ENCODE measurements around the gene PGR. TPM values are rescaled to one million over a fixed set of nuclear protein-coding genes. Genes with fewer than 3 reads are reported as not detected.
"Not testable (repeated sequence)": the region's sequence is repeated elsewhere in the genome, so short reads cannot be mapped to it uniquely, and the experiment has no call there.

Gene PGR
- total RNA-seq, 1 experiment from 2014 or later: not detected

DNA sequence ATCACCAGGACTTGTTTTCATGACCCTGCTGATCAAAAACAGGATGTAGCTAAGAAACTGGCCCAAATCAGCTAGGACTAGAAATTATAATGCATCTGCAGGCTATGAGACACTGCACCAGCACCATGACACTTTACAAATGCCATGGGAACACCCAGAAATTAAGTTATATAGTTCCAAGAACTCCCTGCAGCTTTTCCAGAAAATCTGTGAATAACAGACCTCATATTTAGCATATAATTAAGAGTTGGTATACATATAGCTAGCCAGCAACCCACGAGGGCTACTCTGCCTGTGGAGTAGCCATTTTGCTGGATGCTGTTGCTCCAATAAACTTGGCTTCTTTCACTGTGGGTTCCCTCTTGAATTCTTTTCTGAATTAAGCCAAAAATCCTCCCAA lies 101.0 kb downstream of the PGR start:
- DNase-seq (ENCODE audit: low read depth): no peak
- in situ Hi-C loops (cut with HindIII; ENCODE audit: low pct_unique_long_range_greater_than_20kb, low sequenced_read_pairs): no loop called here

DNA sequence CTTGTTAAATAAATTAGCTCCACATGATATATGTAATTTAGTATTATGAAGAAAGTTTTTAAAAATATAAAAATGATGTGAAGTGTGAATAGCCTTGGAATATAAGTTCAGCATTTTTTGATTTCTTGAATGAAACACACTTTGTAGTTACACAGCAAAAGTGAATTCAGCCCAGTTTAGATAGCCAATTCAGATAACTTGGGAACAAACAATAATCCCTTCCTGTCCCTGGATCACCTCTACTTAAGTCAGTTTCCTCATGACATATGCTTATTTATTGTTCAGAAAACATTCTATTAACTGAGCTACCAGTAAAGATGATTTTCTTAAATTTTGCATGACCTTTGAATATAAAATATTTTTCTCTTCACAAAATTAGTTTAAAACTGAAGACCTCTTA lies 107.4 kb downstream of the PGR start:
- DNase-seq (ENCODE audit: low read depth): no peak
- in situ Hi-C loops (cut with HindIII; ENCODE audit: low pct_unique_long_range_greater_than_20kb, low sequenced_read_pairs): no loop called here

DNA sequence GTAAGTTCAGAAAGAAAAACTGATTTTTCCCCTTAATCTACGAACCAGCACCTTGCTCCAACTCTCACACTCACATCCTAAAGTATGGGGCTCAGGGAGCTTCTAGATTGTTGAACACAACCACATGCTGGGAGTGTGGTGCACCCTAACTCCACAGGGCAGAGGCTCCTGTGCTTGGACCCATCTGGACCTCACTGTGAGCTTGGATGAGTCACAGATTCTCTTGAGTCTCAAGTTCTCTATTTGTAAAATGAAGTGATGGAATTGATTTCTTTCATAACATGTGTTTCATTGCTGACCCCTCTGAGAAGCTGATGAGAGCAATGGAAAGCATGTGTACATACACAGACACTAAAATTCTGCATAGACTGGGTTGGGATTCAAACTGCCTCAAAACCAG lies 109.7 kb downstream of the PGR start:
- in situ Hi-C loops (cut with HindIII; ENCODE audit: low pct_unique_long_range_greater_than_20kb, low sequenced_read_pairs): no loop called here
- DNase-seq (ENCODE audit: low read depth): no peak

DNA sequence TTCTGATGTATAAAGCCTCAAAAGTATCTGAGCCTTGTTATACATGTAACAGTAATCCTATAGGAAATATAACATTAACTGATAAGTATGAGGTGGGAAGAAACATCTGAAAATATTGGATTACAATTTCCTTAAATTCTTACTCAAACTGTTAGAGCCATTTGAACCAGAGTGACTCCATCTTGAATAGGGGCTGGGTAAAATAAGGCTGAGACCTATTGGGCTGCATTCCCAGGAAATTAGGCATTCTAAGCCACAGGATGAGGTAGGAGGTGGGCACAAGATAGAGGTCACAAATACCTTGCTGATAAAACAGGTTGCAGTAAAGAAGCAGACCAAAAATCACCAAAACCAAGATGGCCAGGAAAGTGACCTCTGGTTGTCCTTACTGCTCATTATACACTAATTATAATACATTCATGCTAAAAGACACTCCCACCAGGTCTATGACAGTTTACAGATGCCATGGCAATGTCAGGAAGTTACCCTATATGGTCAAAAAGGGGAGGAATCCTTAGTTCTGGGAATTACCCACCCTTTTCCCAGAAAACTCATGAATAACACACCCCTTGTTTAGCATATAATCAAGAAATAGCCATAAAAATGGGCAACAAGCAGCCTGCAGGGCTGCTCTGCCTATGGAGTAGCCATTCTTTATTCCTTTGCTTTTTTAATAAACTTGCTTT lies 114.9 kb downstream of the PGR start:
- no peak for DNase-seq (ENCODE audit: low read depth)
- in situ Hi-C loops (cut with HindIII; ENCODE audit: low pct_unique_long_range_greater_than_20kb, low sequenced_read_pairs): no loop called here

DNA sequence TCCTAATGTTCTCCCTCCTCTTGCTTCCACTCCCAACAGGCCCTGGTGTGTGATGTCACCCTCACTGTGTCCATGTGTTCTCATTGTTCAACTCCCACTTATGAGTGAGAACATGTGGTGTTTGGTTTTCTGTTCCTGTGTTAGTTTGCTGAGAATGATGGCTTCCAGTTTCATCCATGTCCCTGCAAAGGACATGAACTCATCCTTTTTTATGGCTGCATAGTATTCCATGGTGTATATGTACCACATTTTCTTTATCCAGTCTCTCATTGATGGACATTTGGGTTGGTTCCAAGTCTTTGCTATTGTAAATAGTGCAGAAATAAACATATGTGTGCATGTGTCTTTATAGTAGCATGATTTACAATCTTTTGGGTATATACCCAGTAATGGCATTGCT lies 115.9 kb downstream of the PGR start:
- DNase-seq (ENCODE audit: low read depth); in situ Hi-C loops (cut with HindIII; ENCODE audit: low pct_unique_long_range_greater_than_20kb, low sequenced_read_pairs): not testable (repeated sequence)

DNA sequence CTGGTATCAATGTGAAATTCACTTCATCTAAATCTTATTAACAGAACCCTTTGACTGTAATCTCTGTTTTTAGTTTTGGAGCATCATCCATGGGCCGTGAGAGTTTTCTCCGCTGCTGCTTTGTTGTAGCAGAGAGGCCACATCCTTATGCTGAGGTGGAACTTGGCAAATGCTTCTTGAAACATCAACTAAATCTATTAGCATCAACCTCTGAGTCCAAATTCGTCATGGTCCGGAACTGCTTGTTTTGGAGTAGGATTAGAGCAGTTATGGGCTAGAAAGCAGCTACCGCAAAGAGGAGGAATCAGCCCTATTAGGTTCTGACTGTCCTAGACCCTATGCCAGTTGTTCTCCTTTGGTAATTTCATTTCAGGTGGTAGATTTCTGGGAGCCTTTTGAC lies 117.7 kb downstream of the PGR start:
- in situ Hi-C loops (cut with HindIII; ENCODE audit: low pct_unique_long_range_greater_than_20kb, low sequenced_read_pairs): no loop called here
- DNase-seq (ENCODE audit: low read depth): no peak

DNA sequence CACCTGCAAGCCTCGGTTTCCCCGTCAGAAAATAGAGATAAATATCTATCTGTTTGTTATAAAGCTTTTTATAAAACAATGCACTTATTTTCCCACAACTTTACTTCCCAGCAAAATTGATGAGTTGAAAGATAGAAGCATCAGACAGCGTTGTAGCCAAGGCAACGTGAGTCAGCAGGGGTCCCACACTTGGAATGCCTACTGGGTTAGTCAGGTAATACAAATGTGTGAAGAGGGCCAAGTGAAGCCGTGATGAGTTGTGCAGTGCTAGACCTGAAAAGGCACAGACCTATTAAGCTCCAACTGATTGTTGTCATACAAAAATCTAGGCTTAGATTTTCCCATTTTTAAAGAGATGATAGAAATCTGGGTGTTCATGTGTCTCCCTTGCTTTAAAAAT lies 118.7 kb downstream of the PGR start:
- no peak for DNase-seq (ENCODE audit: low read depth)
- in situ Hi-C loops (cut with HindIII; ENCODE audit: low pct_unique_long_range_greater_than_20kb, low sequenced_read_pairs): no loop called here

DNA sequence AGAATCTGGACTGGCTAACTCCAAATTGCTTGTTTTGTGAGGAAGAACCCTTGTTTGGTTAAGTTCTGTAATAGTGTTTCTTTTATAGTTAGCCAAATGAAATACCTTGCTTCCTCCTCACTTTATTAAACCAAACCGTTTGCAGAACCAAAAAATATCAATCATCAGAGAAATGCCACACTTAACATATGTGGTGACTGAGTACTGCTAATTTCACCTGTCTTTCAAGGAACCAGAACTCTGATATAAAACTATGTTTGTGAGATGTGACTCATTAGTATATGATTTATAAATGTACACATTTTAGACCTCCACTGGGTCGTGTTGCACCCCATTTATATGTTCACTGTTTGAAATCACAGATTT lies 119.9 kb downstream of the PGR start:
- no peak for DNase-seq (ENCODE audit: low read depth)
- in situ Hi-C loops (cut with HindIII; ENCODE audit: low pct_unique_long_range_greater_than_20kb, low sequenced_read_pairs): no loop called here

DNA sequence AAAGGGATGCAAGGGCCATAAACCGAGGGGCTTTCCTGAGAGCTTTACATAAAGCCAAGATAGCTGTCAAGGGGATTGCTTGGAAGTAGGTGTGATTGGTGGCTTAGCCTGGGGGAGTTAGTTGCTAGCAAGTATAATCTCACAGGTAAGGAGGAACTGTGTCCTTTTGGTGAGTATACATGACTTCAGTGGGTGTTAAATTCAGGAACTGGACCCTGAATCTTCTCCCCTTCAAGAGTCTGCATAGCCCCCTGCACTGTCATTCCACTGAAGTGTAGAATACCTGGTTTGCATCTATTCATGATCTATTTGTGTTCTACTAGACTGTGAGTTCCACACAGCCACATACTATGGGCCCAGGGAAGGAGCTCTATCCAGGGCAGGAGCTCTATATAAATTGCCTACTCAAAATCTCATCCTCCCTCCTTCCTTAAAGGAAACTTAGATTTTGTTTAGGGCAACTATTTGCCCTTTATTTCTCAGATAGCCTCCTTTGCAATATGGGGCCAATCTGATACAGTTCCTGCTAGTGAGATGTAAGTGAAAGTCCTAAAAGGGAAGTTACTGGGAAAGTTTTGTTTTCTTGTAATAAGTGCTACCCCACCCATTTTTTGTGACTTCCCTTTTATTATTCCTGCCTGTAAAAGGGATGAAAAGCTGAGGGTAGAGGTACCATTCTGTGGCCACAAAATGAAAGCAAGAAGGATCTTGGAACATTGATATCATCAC lies 120.5 kb downstream of the PGR start:
- no peak for DNase-seq (ENCODE audit: low read depth)
- in situ Hi-C loops (cut with HindIII; ENCODE audit: low pct_unique_long_range_greater_than_20kb, low sequenced_read_pairs): no loop called here

DNA sequence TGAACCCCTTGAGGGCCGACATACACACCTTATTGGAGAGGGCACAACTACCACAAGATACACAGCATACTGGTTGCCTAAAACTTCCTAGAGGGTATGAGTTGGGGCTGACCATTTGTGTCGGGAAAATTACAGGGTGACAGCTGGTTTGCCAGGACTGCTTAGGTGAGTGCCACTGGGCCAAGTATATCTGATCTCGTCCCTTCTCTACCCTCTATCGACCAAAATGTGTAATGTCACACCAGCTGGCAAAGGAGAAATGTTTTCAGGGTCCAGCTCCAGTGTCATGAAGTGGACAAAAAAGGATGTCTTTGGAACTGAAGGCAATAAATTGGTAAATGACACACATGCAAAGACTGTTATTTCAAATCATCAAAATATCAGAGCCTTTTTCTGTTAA lies 126.1 kb downstream of the PGR start:
- no peak for DNase-seq (ENCODE audit: low read depth)
- in situ Hi-C loops (cut with HindIII; ENCODE audit: low pct_unique_long_range_greater_than_20kb, low sequenced_read_pairs): no loop called here

DNA sequence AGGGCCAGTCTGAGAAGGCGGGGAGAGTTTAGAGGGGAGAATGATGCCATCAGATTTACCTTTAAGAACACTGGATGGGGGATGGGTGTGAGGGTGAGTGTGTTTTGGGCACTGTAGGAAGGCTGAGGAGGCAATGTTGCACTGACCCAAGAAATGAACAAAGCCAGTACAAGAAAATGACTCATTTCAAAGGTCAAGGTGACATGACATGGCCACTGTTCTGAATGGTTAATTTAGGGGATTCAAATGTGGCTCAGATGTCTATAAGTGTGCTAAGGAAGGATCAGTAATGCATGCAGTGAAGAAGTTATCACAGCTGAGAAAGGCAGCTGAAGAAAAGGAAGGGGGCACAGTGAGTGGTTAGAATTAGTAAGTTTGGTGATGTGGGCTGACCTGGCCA lies 129.9 kb downstream of the PGR start:
- no peak for DNase-seq (ENCODE audit: low read depth)

DNA sequence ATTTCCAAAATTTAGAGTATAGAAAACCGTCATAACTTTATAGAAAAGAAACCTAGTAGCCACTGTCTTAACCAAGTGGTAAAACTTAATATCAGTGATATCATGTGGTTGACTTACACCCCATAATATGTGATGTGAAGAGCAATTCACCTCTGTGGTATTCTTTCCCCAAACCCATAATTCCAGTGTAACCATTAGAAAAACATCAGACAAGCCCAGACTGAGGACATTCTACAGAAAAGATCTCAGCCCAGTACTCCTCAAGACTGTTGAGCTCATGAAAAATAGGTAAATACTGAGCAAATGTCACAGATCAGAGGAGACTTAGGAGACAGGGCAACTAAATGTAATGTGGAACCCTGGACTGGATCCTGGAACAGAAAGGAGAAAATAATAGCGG lies 134.6 kb downstream of the PGR start:
- in situ Hi-C loops (cut with HindIII; ENCODE audit: low pct_unique_long_range_greater_than_20kb, low sequenced_read_pairs): no loop called here
- DNase-seq (ENCODE audit: low read depth): no peak

More for the DNA sequence above, 129.9 kb downstream of the PGR start:
- in situ Hi-C loops (cut with HindIII; ENCODE audit: low pct_unique_long_range_greater_than_20kb, low sequenced_read_pairs): no loop called here

DNA sequence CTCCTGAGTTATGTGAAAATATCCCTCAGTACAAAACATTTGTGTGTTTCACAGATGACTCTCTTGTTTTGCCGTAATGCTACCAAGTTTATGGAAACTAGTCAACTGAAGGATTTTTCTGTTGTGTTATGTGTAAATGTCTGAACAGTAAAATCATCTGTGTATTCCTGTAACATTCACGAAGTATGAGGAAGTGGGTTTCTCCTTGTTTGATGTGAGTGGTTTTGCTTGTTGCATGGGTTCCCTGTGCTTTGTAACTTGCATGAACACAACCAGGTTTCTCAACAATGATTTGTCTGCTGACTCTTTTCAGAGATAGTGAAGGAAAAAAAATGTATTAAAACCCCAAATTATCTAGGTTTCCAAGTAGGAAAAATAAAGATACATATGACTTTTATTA lies 138.1 kb downstream of the PGR start:
- in situ Hi-C loops (cut with HindIII; ENCODE audit: low pct_unique_long_range_greater_than_20kb, low sequenced_read_pairs): no loop called here
- no peak for DNase-seq (ENCODE audit: low read depth)

DNA sequence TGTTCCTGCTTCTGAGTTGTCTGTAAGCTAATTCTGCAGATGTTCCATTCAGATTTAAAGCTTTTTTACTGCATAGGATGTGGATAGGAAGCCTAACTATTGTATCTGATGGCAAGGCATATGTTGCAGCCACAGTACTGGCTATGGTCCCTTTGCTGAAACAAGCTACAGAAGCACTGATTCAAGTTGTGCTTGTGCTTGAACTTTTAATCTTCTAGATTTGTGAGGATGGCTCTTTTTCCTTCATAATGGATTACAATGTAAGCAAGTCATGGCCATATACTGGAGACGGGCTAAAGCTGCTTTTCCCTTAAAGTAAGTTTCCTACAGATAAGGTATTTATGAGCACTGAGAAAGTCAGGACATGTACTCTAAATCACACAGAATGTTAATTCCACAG lies 138.7 kb downstream of the PGR start:
- in situ Hi-C loops (cut with HindIII; ENCODE audit: low pct_unique_long_range_greater_than_20kb, low sequenced_read_pairs): no loop called here
- no peak for DNase-seq (ENCODE audit: low read depth)

DNA sequence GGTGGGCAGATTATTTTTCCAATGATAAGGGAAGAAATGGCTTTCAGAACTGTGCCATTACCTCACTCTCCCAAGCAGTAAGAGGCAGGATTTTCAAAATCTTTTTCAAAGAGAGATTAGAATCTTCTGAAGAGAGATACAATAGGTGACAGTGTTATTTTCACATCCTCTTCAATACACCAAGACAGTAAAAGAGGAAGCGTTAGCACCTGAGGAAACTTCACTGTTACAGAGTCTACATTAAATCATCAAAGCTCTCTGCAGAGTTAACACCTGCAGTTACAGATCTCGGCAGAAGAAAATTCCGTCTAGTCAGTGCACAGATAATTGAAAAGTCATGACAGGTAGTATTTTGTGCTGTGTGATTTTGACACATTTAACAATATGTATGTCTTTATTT lies 144.9 kb downstream of the PGR start:
- in situ Hi-C loops (cut with HindIII; ENCODE audit: low pct_unique_long_range_greater_than_20kb, low sequenced_read_pairs): no loop called here
- DNase-seq (ENCODE audit: low read depth): no peak

DNA sequence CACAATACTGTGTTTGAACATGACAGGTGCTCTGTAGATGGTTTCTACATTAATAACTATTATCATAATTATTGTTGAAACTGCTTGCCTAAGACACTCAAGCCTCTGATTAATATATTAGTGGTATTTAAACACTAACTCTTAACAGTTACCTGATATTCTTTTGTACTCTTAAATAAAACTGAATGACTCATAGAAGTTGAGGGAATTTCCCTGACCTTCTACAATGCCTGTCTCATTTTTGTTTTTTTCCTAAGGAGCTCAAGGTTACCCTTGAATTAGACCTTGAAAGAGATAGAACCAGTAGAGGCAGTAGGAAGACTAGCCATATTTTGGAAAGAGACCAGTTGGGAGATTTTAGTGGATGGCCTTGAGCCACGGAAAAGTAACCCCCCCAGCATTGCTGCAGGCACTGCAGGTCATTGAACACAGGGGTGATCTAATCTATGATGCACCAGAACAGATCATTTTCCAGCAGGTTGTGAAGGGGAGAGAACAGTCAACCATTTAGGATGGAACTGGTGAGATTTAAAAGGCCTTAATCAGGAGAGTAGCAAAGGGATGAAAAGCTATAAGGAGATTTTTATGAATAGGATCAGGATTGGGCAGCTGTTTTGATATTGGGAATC lies 148.3 kb downstream of the PGR start:
- no peak for DNase-seq (ENCODE audit: low read depth)
- in situ Hi-C loops (cut with HindIII; ENCODE audit: low pct_unique_long_range_greater_than_20kb, low sequenced_read_pairs): no loop called here

DNA sequence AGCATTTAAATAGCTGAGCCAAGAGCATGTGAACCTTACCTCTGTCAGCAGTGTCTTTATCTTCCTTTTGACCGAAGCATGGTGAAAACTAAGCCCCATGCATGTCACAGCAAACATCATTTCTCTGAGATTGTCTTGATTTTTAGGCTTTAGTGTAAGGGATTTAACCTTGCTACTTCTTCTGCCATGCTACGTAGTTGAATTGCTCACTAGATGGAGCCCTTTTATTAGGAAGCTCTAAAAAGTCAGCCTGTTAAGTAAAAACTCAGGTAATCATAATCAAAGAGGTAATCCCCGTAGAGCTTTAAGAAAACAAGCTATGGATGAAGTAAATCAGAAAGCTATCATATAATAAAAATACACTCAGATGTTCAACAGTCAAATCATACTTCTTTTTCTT lies 149.5 kb downstream of the PGR start:
- in situ Hi-C loops (cut with HindIII; ENCODE audit: low pct_unique_long_range_greater_than_20kb, low sequenced_read_pairs): no loop called here
- DNase-seq (ENCODE audit: low read depth): no peak
